ENCODE measurements around the gene FLT1. TPM values are rescaled to one million over a fixed set of nuclear protein-coding genes. Genes with fewer than 3 reads are reported as not detected.
A peak's percentile ranks its signal among the peaks of the same experiment; 100 is the strongest.

The FLT1 gene
- polyA plus RNA-seq, 2 of the 4 experiments (the other 2 are of a cell fraction) = not detected

- Histone ChIP-seq H3K4me3 (peak overlapping the region; percentile 42), H3K4me1 (0 out of 3 replicates have a peak, but pooled peaks cover 5% of the 10 kb centered on the region), H3K27ac (no peak overlapping the region), H3K9me3 (no peaks in the 10 kb centered on the region), H3K4me2 (peak overlapping the region; percentile 82)
- DNase-seq (ENCODE audit: low read depth in 1 of 2, low spot score in 1 of 2) (no peak), FAIRE-seq (no peak), ATAC-seq (no peak; a peak in 1 of 6 replicates)
- TF ChIP-seq NFE2L2 (conservative IDR thresholded peaks at IDR 0.05; ENCODE audit: low read length) (no peak), ZC3H11A (IDR thresholded peaks at IDR 0.05) (no peak), ESRRA (IDR thresholded peaks at IDR 0.05; ENCODE audit: borderline replicate concordance, low read length) (no peak), CBX2 (IDR thresholded peaks at IDR 0.05; ENCODE audit: borderline replicate concordance, low read depth) (no peak), FOSB (CRISPR knock-in tag; IDR thresholded peaks at IDR 0.05) (no peak), CBX8 (IDR thresholded peaks at IDR 0.05) (no peak), RNF2 (IDR thresholded peaks at IDR 0.05; ENCODE audit: borderline replicate concordance, low read depth) (no peak), CEBPB (IDR thresholded peaks at IDR 0.05) (no peak), REST (IDR thresholded peaks at IDR 0.05) (no peak), EHF (CRISPR knock-in tag; IDR thresholded peaks at IDR 0.05) (no peak), ZSCAN20 (CRISPR knock-in tag; IDR thresholded peaks at IDR 0.05) (no peak), TP53 (CRISPR knock-in tag; IDR thresholded peaks at IDR 0.05) (no peak), ZNF302 (CRISPR knock-in tag; IDR thresholded peaks at IDR 0.05) (no peak)
- TF ChIP-seq, protein P1, sequence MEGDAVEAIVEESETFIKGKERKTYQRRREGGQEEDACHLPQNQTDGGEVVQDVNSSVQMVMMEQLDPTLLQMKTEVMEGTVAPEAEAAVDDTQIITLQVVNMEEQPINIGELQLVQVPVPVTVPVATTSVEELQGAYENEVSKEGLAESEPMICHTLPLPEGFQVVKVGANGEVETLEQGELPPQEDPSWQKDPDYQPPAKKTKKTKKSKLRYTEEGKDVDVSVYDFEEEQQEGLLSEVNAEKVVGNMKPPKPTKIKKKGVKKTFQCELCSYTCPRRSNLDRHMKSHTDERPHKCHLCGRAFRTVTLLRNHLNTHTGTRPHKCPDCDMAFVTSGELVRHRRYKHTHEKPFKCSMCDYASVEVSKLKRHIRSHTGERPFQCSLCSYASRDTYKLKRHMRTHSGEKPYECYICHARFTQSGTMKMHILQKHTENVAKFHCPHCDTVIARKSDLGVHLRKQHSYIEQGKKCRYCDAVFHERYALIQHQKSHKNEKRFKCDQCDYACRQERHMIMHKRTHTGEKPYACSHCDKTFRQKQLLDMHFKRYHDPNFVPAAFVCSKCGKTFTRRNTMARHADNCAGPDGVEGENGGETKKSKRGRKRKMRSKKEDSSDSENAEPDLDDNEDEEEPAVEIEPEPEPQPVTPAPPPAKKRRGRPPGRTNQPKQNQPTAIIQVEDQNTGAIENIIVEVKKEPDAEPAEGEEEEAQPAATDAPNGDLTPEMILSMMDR (IDR thresholded peaks at IDR 0.05) = no peak
- TF ChIP-seq, protein P2, sequence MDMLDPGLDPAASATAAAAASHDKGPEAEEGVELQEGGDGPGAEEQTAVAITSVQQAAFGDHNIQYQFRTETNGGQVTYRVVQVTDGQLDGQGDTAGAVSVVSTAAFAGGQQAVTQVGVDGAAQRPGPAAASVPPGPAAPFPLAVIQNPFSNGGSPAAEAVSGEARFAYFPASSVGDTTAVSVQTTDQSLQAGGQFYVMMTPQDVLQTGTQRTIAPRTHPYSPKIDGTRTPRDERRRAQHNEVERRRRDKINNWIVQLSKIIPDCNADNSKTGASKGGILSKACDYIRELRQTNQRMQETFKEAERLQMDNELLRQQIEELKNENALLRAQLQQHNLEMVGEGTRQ (IDR thresholded peaks at IDR 0.05) = no peak
- TF ChIP-seq, protein P3, sequence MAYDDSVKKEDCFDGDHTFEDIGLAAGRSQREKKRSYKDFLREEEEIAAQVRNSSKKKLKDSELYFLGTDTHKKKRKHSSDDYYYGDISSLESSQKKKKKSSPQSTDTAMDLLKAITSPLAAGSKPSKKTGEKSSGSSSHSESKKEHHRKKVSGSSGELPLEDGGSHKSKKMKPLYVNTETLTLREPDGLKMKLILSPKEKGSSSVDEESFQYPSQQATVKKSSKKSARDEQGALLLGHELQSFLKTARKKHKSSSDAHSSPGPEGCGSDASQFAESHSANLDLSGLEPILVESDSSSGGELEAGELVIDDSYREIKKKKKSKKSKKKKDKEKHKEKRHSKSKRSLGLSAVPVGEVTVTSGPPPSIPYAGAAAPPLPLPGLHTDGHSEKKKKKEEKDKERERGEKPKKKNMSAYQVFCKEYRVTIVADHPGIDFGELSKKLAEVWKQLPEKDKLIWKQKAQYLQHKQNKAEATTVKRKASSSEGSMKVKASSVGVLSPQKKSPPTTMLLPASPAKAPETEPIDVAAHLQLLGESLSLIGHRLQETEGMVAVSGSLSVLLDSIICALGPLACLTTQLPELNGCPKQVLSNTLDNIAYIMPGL (CRISPR knock-in tag; IDR thresholded peaks at IDR 0.05; ENCODE audit: borderline replicate concordance) = no peak
- TF ChIP-seq, protein P4, sequence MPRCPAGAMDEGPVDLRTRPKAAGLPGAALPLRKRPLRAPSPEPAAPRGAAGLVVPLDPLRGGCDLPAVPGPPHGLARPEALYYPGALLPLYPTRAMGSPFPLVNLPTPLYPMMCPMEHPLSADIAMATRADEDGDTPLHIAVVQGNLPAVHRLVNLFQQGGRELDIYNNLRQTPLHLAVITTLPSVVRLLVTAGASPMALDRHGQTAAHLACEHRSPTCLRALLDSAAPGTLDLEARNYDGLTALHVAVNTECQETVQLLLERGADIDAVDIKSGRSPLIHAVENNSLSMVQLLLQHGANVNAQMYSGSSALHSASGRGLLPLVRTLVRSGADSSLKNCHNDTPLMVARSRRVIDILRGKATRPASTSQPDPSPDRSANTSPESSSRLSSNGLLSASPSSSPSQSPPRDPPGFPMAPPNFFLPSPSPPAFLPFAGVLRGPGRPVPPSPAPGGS (IDR thresholded peaks at IDR 0.05) = no peak
- CTCF ChIA-PET = no interaction called here
- POLR2A ChIA-PET = no interaction called here
- WGBS (ENCODE audit: missing lambda C conversion rate) = 6% methylated on average over 15 of the region's 25 CpGs
These were observed 37.0 kb upstream of the FLT1 start for GRCh38 chr13:28531845-28532387.

Data from A549 (cell line).